ENCODE data around the gene PCDHGA6. TPM values are rescaled to one million over a fixed set of nuclear protein-coding genes. Genes with fewer than 3 reads are reported as not detected.

PCDHGA6 gene
- total RNA-seq, 1 experiment from 2014 or later = 1.3 TPM

DNA sequence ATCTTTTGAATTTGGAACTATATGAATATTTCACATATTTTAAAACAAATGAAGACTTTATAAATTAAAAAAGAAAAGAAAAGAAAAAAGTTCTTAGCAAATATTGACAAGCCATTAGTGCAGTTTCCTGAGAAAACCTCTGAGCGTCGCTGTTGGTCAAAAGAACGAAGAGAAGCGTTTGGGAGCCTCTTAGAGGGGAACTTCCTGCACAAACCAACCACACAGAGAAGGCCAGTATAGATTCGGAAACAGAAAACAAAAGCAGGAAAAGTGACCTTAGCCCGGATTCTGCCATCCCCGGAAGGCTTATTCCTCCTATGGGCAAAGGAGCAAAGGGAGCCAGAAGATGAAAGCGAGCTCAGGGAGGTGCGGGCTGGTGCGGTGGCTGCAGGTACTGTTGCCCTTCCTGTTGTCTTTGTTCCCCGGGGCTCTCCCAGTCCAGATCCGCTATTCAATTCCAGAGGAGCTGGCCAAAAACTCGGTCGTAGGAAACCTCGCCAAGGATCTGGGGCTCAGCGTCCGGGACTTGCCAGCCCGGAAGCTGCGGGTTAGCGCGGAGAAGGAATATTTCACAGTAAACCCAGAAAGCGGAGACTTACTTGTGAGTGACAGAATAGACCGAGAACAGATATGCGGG, 13.8 kb upstream of the PCDHGA6 start, which contains the start of gene PCDHGB2:
TSS of gene PCDHGB2 (plus strand) at position 205 of the 637 bp plus-strand sequence. CDS start at position 347, 142 bp downstream.
- POLR2A ChIA-PET (ENCODE audit: unreplicated experiment) = no interaction called here
- 0 out of 2 replicates have a peak, but pooled peaks cover 3% of the 10 kb centered on the region for H3K4me1 ChIP-seq (ENCODE audit: insufficient read depth, low read length)
- TSS peak; percentile 36 for BruUV-seq (replicated peaks)

DNA sequence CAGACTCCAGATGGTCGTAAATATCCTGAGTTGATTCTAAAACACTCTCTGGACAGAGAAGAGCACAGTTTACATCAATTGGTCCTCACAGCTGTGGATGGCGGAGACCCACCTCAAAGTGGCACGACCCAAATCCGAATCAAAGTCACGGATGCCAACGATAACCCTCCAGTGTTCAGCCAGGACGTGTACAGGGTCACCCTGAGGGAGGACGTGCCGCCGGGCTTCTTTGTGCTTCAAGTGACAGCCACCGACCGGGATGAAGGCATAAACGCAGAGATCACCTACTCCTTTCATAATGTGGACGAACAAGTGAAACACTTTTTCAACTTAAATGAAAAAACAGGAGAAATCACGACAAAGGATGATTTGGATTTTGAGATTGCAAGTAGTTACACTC, 13.0 kb upstream of the PCDHGA6 start:
- Histone ChIP-seq H3K4me1 (ENCODE audit: insufficient read depth, low read length) (0 out of 2 replicates have a peak, but pooled peaks cover 3% of the 10 kb centered on the region), H3K9ac (ENCODE audit: low read length) (no peak overlapping the region), H3K4me2 (ENCODE audit: low read length) (peak overlapping the region; percentile 80; the same call in 1 of the 2 replicates), H3K9me3 (ENCODE audit: low read length) (no peaks in the 10 kb centered on the region; the same call in 1 of the 2 replicates), H3K4me3 (ENCODE audit: low read length) (peak overlapping the region; percentile 69; the same call in 1 of the 2 replicates), H2AFZ (ENCODE audit: low read length) (0 out of 2 replicates have a peak overlapping the region, but pooled peaks have one; percentile 94), H4K20me1 (ENCODE audit: low read length) (no peaks in the 10 kb centered on the region), H3K9me2 (replicated peaks; ENCODE audit: low read length) (no peaks in the 10 kb centered on the region), H3K27ac (ENCODE audit: low read length) (no peak overlapping the region), H3K79me2 (ENCODE audit: low read length) (no peaks in the 10 kb centered on the region), H3K27me3 (ENCODE audit: low read length) (no peaks in the 10 kb centered on the region), H3K36me3 (ENCODE audit: low read depth, low read length) (no peaks in the 10 kb centered on the region), H3F3A (ENCODE audit: low read length, unreplicated experiment) (no peaks in the 10 kb centered on the region)
- TF ChIP-seq, protein P1, sequence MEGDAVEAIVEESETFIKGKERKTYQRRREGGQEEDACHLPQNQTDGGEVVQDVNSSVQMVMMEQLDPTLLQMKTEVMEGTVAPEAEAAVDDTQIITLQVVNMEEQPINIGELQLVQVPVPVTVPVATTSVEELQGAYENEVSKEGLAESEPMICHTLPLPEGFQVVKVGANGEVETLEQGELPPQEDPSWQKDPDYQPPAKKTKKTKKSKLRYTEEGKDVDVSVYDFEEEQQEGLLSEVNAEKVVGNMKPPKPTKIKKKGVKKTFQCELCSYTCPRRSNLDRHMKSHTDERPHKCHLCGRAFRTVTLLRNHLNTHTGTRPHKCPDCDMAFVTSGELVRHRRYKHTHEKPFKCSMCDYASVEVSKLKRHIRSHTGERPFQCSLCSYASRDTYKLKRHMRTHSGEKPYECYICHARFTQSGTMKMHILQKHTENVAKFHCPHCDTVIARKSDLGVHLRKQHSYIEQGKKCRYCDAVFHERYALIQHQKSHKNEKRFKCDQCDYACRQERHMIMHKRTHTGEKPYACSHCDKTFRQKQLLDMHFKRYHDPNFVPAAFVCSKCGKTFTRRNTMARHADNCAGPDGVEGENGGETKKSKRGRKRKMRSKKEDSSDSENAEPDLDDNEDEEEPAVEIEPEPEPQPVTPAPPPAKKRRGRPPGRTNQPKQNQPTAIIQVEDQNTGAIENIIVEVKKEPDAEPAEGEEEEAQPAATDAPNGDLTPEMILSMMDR (conservative IDR thresholded peaks at IDR 0.05; ENCODE audit: low read depth, low read length) = no peak
- TF ChIP-seq EZH2phosphoT487 (IDR thresholded peaks at IDR 0.05; ENCODE audit: borderline replicate concordance, low read length) (no peak), EZH2 (IDR thresholded peaks at IDR 0.05; ENCODE audit: low read length, unreplicated experiment) (no peak)
- ChIA-PET POLR2A (ENCODE audit: unreplicated experiment) (no interaction called here), CTCF (interaction anchor here (1.1 kb wide), 1 partner anchor 200 kb away, joined by 5 read pairs; no protein-coding TSS in a partner anchor)
- no peak for DNase-seq
- intact Hi-C loops (cut with micrococcal nuclease) = loop anchor here (1.0 to 5.0 kb wide), 2 partner anchors 200 to 268 kb away; partner anchors contain the start of gene PCDHB2
- no peak for ATAC-seq
- BruUV-seq (replicated peaks) = no TSS peak

More for the DNA sequence above, 13.8 kb upstream of the PCDHGA6 start, which contains the start of gene PCDHGB2:
- Histone ChIP-seq H3K9ac (ENCODE audit: low read length) (peak within 1 kb of the TSS; percentile 53), H3K79me2 (ENCODE audit: low read length) (no peaks in the 10 kb centered on the region), H3K9me3 (ENCODE audit: low read length) (no peaks in the 10 kb centered on the region; the same call in 1 of the 2 replicates), H4K20me1 (ENCODE audit: low read length) (no peaks in the 10 kb centered on the region), H3K27me3 (ENCODE audit: low read length) (no peaks in the 10 kb centered on the region), H3K36me3 (ENCODE audit: low read depth, low read length) (no peaks in the 10 kb centered on the region), H3K4me2 (ENCODE audit: low read length) (peak within 1 kb of the TSS; percentile 80), H2AFZ (ENCODE audit: low read length) (peak within 1 kb of the TSS; percentile 94), H3F3A (ENCODE audit: low read length, unreplicated experiment) (no peaks in the 10 kb centered on the region), H3K9me2 (replicated peaks; ENCODE audit: low read length) (no peaks in the 10 kb centered on the region), H3K4me3 (ENCODE audit: low read length) (peak within 1 kb of the TSS; percentile 69), H3K27ac (ENCODE audit: low read length) (0 out of 2 replicates have a peak within 1 kb of the TSS, but pooled peaks have one; percentile 23)
- TF ChIP-seq, protein P1 (conservative IDR thresholded peaks at IDR 0.05; ENCODE audit: low read depth, low read length) = peak; percentile 67; the same call in 1 of the 2 replicates
- TF ChIP-seq EZH2phosphoT487 (IDR thresholded peaks at IDR 0.05; ENCODE audit: borderline replicate concordance, low read length) = no peak
- CTCF ChIA-PET = interaction anchor here (0.6 to 1.1 kb wide), 2 partner anchors 201 to 204 kb away, joined by 4 to 5 read pairs; no protein-coding TSS in a partner anchor
- ATAC-seq (peak; percentile 62), DNase-seq (peak; percentile 63)
- intact Hi-C loops (cut with micrococcal nuclease) = loop anchor here (1.0 to 5.0 kb wide), 2 partner anchors 200 to 268 kb away; partner anchors contain the start of gene PCDHB2

Data from PC-3 (cell line).